ACC112 (cell line): Measurements from ENCODE around the gene DNPH1.
A peak's percentile ranks its signal among the peaks of the same experiment; 100 is the strongest.

ENCODE experiments used
- H2AFZ ChIP-seq: fragments of 200-600 bp; sonication (generic); one replicate; pipeline ENCODE4 v1.6.0; 2017; ENCODE audit warnings: antibody characterized with exemption, low read length; ENCODE audit not compliant: unreplicated experiment
- H3K27ac ChIP-seq: fragments of 200-600 bp; sonication (generic); 2 replicates; pipeline ENCODE4 v1.5.1; 2014; ENCODE audit warnings: low read depth, mild to moderate bottlenecking, antibody characterized with exemption, low read length, moderate library complexity
- H3K27me3 ChIP-seq: fragments of 200-600 bp; sonication (generic); 2 replicates; pipeline ENCODE4 v1.6.1; 2014; ENCODE audit warnings: mild to moderate bottlenecking, antibody characterized with exemption, low read length, moderate library complexity, mixed read lengths; ENCODE audit not compliant: insufficient read depth
- H3K36me3 ChIP-seq: fragments of 200-600 bp; sonication (generic); 2 replicates; pipeline ENCODE4 v1.6.1; 2016; ENCODE audit warnings: mild to moderate bottlenecking, antibody characterized with exemption, low read length, moderate library complexity, mixed read lengths; ENCODE audit not compliant: insufficient read depth
- H3K4me1 ChIP-seq: fragments of 200-600 bp; sonication (generic); one replicate; pipeline ENCODE4 v1.6.1; 2016; ENCODE audit warnings: low read length, mixed read lengths; ENCODE audit not compliant: insufficient read depth, unreplicated experiment, control insufficient read depth
- H3K4me3 ChIP-seq: fragments of 200-600 bp; sonication (generic); 2 replicates; pipeline ENCODE4 v1.5.1; 2014; ENCODE audit warnings: mild to moderate bottlenecking, low read depth, low read length
- H3K79me2 ChIP-seq: fragments of 200-600 bp; sonication (generic); one replicate; pipeline ENCODE4 v1.6.0; 2016; ENCODE audit warnings: low read length; ENCODE audit not compliant: control insufficient read depth, unreplicated experiment, insufficient read depth

DNPH1 gene

DNA sequence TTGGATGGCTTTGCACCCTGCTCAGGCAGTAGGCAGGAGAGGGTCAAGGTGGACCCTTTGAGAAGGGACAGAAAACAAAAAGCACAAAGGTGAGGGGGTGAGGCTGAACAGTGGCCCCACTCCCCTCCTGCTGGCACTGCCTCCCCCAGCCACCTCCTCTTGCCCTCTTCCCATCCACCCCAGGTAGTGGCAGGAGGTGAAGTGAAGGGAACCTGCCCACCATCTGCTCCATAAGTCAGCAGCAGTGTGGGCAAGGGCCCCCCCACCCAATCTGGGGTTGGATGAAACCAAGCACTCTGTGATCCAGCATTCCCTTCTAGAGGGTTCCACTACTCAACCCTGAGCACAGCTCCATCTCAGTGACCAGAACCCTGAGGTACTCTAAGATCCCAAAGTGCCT lies 42.7 kb upstream of the DNPH1 start:
- Histone ChIP-seq H3K79me2 (no peaks in the 10 kb centered on the region), H3K4me1 (no peaks in the 10 kb centered on the region), H3K27ac (no peak overlapping the region), H2AFZ (no peak overlapping the region), H3K36me3 (no peaks in the 10 kb centered on the region), H3K4me3 (no peak overlapping the region), H3K27me3 (peaks cover 48% of the 10 kb centered on the region)

DNA sequence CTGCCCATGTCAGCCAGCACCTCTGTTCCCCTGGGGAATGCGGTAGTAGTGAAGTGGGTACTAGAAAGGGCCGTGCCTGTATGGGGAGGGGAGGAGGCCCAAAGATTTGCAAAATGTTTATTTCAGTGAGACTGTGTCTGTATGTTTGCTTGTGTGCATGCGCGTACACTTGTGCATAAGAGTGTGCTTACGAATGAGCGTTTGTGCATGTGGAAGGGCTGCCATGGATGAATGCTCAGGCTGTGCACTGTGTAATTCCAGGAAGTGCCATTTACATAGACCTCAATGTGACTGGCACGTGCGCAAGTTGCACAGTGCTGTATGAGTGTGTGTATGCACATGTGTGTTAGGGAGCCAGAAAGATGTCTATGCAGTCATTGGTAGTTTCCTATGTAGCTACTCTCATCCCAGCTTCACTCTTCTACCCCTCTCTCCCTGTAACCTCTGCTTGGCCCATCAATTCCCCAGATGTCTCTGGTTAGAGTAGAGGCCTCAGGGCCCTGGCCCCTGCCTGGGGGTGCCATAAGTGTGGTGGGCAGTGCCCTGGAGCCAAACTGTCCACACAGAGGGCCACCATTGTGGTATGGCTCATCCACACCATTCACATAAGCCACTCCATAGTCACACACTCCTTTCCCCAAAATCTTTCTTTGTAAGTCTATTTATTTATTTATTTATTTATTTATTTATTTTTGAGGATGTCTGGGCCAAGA lies 42.0 kb upstream of the DNPH1 start:
- Histone ChIP-seq H3K27me3 (peaks cover 48% of the 10 kb centered on the region), H3K79me2 (no peaks in the 10 kb centered on the region), H3K36me3 (no peaks in the 10 kb centered on the region), H3K4me1 (no peaks in the 10 kb centered on the region), H3K27ac (no peak overlapping the region), H3K4me3 (no peak overlapping the region), H2AFZ (no peak overlapping the region)

DNA sequence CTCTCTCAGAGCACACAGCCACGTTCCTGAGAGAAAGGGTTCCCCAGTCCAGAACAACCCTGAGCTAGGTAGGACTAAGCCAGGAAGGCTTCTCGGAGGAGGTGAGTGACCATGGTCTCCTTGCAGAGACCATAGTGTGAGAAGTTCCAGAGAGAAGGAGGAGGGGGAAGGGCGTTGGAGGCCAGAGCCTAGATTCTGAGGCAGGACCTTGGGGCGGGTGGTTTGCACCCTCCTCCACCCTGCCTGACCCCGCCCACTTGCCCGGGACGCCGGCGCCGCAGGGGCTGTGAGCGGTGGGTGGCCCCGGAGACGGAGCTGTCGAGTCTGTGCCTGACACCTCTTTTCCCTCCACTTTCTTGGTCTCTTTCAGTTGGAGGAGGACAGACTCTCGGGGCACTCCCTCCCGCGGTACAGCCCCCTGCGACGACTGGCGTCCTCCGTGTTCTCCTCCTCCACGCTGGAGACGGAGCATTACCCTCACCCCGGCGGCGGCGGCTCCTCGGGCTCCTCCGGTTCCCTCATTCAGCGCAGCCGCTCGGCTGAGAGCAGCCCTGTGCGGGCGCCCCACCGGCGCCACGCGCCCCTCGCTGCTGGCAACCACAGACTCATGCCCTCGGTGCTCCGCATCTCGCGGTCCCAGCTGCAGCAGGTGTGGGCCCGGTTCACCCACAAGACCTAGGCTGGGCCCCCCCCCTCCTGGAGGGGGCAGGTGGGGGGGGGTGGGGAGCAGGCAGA lies 40.2 kb upstream of the DNPH1 start:
- Histone ChIP-seq H3K36me3 (no peaks in the 10 kb centered on the region), H3K27me3 (peaks cover 30% of the 10 kb centered on the region), H3K4me3 (peak overlapping the region; percentile 58), H3K27ac (no peak overlapping the region), H3K4me1 (no peaks in the 10 kb centered on the region), H2AFZ (no peak overlapping the region), H3K79me2 (no peaks in the 10 kb centered on the region)

DNA sequence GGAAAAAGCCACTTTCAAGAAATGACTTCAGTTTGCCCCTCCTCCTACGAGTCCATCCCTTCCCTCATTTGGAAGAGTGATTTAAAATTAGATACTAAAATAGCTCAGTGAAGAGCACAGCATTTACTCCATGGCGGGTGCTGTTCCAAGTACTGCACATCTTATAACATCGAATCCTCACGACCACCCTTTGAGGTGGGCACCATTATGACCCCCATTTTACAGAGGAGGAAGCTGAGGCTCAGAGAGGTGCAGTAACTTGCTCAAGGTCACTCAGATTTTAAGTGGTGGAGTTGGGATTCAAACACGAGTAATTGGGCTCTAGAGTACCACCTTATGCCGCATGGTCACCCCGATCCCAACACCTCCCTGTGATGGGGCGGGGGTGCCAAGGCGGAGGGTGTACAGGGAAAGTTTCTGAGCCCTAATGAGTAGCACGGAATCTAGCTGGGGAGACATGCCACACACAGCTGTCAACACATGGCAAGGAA lies 39.5 kb upstream of the DNPH1 start:
- Histone ChIP-seq H3K4me3 (no peak overlapping the region), H3K79me2 (no peaks in the 10 kb centered on the region), H3K27me3 (peaks cover 23% of the 10 kb centered on the region), H3K4me1 (no peaks in the 10 kb centered on the region), H2AFZ (no peak overlapping the region), H3K36me3 (no peaks in the 10 kb centered on the region), H3K27ac (no peak overlapping the region)

DNA sequence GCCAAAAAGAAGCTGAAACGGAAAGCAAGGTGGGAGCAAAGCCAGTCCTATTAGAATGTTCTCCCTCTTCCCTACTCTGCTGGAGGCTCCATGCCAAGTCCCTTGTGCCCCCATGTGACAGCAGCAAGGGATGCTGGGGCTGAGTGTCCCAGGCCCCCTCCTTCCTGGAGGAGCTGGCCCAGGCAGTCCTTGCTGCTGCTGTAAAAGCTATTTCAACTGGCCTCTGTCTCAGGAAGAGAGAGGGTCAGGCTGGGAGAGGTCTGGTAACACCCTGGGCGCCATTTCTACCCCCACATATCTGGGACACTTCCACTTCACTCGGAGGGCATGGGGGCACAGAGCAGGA lies 39.0 kb upstream of the DNPH1 start:
- Histone ChIP-seq H3K27ac (no peak overlapping the region), H3K4me1 (no peaks in the 10 kb centered on the region), H3K27me3 (peaks cover 18% of the 10 kb centered on the region), H3K4me3 (no peak overlapping the region), H2AFZ (no peak overlapping the region), H3K79me2 (no peaks in the 10 kb centered on the region), H3K36me3 (no peaks in the 10 kb centered on the region)

DNA sequence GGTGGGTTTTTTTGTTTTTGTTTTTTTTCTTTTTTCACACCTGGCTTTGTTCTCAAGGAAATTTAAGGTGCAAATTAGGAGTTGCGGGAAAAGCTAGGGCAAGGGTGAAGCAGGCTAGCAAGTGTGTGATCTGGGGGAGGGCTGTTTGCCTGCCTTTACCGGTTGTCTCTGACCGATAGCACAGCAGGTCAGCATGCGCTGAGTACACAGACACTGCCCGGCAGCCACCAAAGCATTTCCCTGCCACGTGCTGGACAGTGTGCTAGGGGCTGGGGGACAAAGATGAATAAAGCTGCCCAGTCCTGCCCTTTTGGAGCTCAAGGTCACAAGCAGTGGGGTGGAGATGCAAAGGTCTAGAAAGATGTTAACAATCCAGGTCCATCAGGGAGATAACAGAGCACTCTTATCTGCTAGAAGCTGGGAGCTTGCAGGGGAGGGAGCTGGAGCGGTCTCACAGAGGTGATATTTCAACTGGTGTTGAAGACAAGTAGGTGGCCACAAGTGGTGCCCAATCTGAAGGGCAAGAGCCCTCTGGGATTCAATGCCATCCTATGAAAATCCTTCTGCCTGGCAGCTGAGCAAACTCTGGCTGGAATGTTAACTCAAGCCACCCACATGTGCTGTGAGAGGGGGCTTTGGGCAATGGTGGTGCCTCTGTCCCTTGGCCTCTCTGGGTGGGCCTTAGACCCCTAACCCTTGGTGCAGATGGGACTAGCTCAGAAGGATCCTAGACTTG lies 38.5 kb upstream of the DNPH1 start:
- Histone ChIP-seq H3K36me3 (no peaks in the 10 kb centered on the region), H3K27me3 (peaks cover 14% of the 10 kb centered on the region), H3K4me3 (no peak overlapping the region), H3K4me1 (no peaks in the 10 kb centered on the region), H3K27ac (no peak overlapping the region), H3K79me2 (no peaks in the 10 kb centered on the region), H2AFZ (no peak overlapping the region)

DNA sequence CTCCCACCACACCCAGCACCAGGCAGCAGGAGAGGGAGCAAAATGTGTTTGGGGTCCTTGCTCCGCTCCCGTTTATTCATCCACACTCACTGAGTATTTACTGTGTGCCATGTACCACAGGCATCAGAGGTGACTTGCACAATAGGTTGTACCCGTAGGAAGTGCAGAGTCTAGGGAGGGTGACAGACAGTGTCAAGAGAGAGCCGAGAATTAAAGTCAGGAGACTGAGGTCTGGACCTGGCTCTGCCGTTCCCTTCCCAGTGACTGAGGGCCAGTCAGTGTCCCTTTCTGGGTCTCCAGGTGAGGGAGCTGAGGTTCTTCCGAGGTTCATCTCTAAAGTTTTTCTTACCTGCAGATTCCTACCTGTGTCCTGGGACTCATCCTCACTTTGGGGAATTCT lies 36.3 kb upstream of the DNPH1 start:
- Histone ChIP-seq H2AFZ (no peak overlapping the region), H3K4me3 (no peak overlapping the region), H3K27ac (no peak overlapping the region), H3K36me3 (no peaks in the 10 kb centered on the region), H3K4me1 (no peaks in the 10 kb centered on the region), H3K79me2 (no peaks in the 10 kb centered on the region), H3K27me3 (peaks cover 13% of the 10 kb centered on the region)

DNA sequence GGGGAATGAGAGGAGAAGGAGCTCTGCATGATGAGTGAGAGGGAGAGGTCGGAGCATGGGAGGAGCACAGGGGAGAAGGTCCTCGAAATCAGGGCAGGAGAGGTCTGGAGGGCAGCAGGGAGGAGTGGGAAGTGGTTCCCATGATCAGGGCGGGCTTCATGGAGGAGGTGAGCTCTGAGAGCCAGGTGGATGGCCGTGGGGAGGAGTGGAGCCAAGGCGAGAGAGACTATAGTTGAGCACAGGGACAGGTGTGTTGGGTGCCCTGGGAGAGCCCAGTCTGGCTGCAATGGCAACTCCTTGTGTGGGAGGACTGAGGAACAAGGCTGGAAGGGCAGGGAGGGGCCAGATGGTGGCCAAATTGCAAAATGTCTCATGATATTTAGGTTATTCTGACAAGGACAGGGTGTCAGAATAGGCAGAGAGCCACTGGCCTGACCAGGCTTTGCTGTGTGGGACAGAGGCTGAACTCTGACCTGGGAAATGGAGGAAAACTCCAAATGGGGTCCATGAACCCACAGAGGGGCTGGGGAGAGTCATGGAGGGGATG lies 35.4 kb upstream of the DNPH1 start:
- Histone ChIP-seq H3K27me3 (peaks cover 13% of the 10 kb centered on the region; the same call in 1 of the 2 replicates), H3K27ac (no peak overlapping the region)

DNA sequence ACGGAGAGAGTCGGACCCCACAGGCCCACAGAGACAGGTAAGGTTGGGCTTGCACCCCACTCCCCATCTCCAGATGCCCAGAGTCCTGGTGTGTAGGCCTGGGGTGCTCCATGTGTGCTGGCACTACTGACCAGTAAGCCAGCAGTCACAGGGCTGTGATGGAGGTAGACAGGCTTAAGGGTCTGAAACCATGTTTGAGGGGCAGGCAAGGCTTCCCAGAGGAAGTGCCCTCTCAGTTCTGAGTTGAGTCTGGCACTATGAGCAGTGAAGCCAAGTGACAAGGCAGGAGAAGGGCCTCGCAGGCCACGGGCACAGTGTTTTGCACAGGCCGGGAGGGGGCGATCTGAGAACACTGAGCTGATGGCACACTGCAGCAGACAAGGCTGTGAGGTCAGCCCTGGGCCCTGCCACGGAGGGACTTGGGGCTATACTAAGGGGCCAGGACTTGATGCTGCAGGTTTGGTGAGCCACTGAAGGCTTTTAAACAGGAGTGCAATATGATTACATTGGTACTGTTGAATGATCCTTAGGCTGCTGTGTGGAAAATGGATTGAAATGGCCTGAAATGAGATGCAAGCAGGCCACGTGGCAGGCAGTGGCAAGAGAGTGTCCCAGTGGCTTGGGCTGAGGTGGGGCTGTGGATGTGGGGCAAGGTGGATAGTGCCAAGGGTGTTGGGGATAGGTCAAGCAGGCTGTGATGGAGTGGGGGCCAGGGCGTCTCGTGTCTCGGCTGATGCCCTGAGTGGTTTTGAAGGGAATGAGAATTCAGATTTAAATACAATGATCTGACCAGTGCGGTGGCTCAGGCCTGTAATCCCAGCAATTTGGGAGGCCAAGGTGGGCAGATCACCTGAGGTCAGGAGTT lies 34.3 kb upstream of the DNPH1 start:
- H2AFZ ChIP-seq = no peak overlapping the region
- no peaks in the 10 kb centered on the region for H3K79me2 ChIP-seq

More for the DNA sequence above, 35.4 kb upstream of the DNPH1 start:
- Histone ChIP-seq H3K36me3 (no peaks in the 10 kb centered on the region), H3K79me2 (no peaks in the 10 kb centered on the region), H3K4me3 (no peak overlapping the region), H2AFZ (no peak overlapping the region), H3K4me1 (no peaks in the 10 kb centered on the region)

DNA sequence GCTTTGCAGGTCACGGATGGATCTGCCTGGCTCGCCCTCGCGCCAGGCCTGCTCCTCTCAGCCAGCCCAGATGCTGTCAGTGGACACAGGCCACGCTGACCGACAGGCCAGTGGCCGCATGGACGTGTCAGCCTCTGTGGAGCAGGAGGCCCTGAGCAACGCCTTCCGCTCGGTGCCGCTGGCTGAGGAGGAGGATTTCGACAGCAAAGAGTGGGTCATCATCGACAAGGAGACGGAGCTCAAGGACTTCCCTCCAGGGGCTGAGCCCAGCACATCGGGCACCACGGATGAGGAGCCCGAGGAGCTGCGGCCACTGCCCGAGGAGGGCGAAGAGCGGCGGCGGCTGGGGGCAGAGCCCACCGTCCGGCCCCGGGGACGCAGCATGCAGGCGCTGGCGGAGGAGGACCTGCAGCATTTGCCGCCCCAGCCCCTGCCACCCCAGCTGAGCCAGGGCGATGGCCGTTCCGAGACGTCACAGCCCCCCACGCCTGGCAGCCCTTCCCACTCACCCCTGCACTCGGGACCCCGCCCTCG lies 33.6 kb upstream of the DNPH1 start:
- Histone ChIP-seq H3K36me3 (no peaks in the 10 kb centered on the region), H3K27me3 (peaks cover 6% of the 10 kb centered on the region), H3K4me3 (no peak overlapping the region), H3K4me1 (no peaks in the 10 kb centered on the region), H2AFZ (no peak overlapping the region), H3K79me2 (no peaks in the 10 kb centered on the region), H3K27ac (no peak overlapping the region)

More for the DNA sequence above, 34.3 kb upstream of the DNPH1 start:
- Histone ChIP-seq H3K27ac (no peak overlapping the region), H3K4me3 (no peak overlapping the region), H3K4me1 (no peaks in the 10 kb centered on the region), H3K36me3 (no peaks in the 10 kb centered on the region), H3K27me3 (peaks cover 6% of the 10 kb centered on the region; the same call in 1 of the 2 replicates)
